SK-N-SH (cell line): ENCODE data around the gene MAN1A1.

Source experiments
- CTCF ChIP-seq: fragments of 200-600 bp; sonication (generic); IDR thresholded peaks from 2 replicates; pipeline ENCODE4 v1.6.1; 2017; ENCODE audit warnings: antibody characterized with exemption, mild to moderate bottlenecking, moderate library complexity
- EZH2phosphoT487 ChIP-seq: fragments of 200-600 bp; sonication (generic); IDR thresholded peaks from 2 replicates; pipeline ENCODE4 v1.6.1; 2017; ENCODE audit warnings: low read depth, mixed run types, mild to moderate bottlenecking, antibody characterized with exemption, moderate library complexity, borderline replicate concordance
- FOXJ3 ChIP-seq: sonication (generic); formaldehyde crosslinking; IDR thresholded peaks from 2 replicates; pipeline ENCODE4 v1.5.1; 2020; ENCODE audit warnings: mild to moderate bottlenecking, missing genetic modification reagents
- GABPA ChIP-seq: IDR thresholded peaks from 2 replicates; pipeline ENCODE4 v1.4.0; 2012; ENCODE audit warnings: low read depth, mild to moderate bottlenecking
- IRF3 ChIP-seq: fragments of 150-350 bp; IDR thresholded peaks from 2 replicates; pipeline ENCODE4 v1.6.1; 2016; ENCODE audit warnings: mild to moderate bottlenecking, low read depth, low read length
- MAX ChIP-seq: IDR thresholded peaks from 2 replicates; pipeline ENCODE4 v1.4.0; 2012; ENCODE audit warnings: low read depth
- PBX3 ChIP-seq: IDR thresholded peaks from 2 replicates; pipeline ENCODE4; 2012
- POLR2AphosphoS5 ChIP-seq: IDR thresholded peaks from 2 replicates; pipeline ENCODE4 v1.6.1; 2012; ENCODE audit warnings: low read depth, low read length
- RAD21 ChIP-seq: IDR thresholded peaks from 2 replicates; pipeline ENCODE4 v1.6.1; 2012; ENCODE audit warnings: mild to moderate bottlenecking, low read length
- REST ChIP-seq: IDR thresholded peaks from 2 replicates; pipeline ENCODE4 v1.6.1; 2012; ENCODE audit warnings: mild to moderate bottlenecking, low read depth, low read length, moderate library complexity
- SIN3A ChIP-seq: IDR thresholded peaks from 2 replicates; pipeline ENCODE4 v1.6.1; 2012; ENCODE audit warnings: low read depth, mild to moderate bottlenecking, low read length, moderate library complexity, borderline replicate concordance
- TCF12 ChIP-seq: IDR thresholded peaks from 2 replicates; pipeline ENCODE4 v1.4.0; 2012
- YY1 ChIP-seq: IDR thresholded peaks from 2 replicates; pipeline ENCODE4 v1.4.0; 2012; ENCODE audit warnings: low read depth, mild to moderate bottlenecking

- TF ChIP-seq CTCF (no peak), EZH2phosphoT487 (no peak), SIN3A (no peak), POLR2AphosphoS5 (no peak), PBX3 (no peak), IRF3 (no peak), TCF12 (no peak), RAD21 (no peak), GABPA (no peak), MAX (no peak), REST (no peak), YY1 (no peak), FOXJ3 (CRISPR knock-in tag) (no peak)
These were observed 163.1 kb downstream of the MAN1A1 start for GRCh38 chr6:119186490-119186889.
